Mesenteric fat pad (tissue), 1 donor: ENCODE measurements around the gene TGM5. TPM values are rescaled to one million over a fixed set of nuclear protein-coding genes. Genes with fewer than 3 reads are reported as not detected.
A peak's percentile ranks its signal among the peaks of the same experiment; 100 is the strongest.
"Not testable (repeated sequence)": the region's sequence is repeated elsewhere in the genome, so short reads cannot be mapped to it uniquely, and the experiment has no call there.

ENCODE experiments used
- DNase-seq: peaks from one replicate; pipeline ENCODE4 v3.0.0-alpha.2; 2020; ENCODE audit warnings: low spot score
- total RNA-seq: library from RNA; stranded (reverse); fragmentation: NEBNext Ultra II Directional; extraction: Animal tissue kit (Norgen Biotek cat#: 25700); gene quantifications from one replicate; pipeline ENCODE4 v1.2.1, GENCODE V29; 2021
- donor health status: DM: yes; HTN: yes; CAD: no.

The TGM5 gene
- total RNA-seq, 1 donor from 2014 or later = 0.45 TPM

- peak; percentile 67 for DNase-seq
Measured at GRCh38 chr15:43276563-43277200, 10.0 kb upstream of the TGM5 start.

GRCh38 chr15:43275740-43276562 is 9.2 kb upstream of the TGM5 start:
- DNase-seq = peak; percentile 81

GRCh38 chr15:43274136-43274535 is 7.4 kb upstream of the TGM5 start:
- DNase-seq = peak; percentile 85

GRCh38 chr15:43273243-43273642 is 6.5 kb upstream of the TGM5 start:
- peak; percentile 28 for DNase-seq

- not testable (repeated sequence) for DNase-seq
Measured at GRCh38 chr15:43271908-43272307, 5.2 kb upstream of the TGM5 start.

- DNase-seq = no peak
Measured at GRCh38 chr15:43270676-43271306, 4.1 kb upstream of the TGM5 start.

- DNase-seq = no peak
Measured at GRCh38 chr15:43270113-43270665, 3.5 kb upstream of the TGM5 start.

- no peak for DNase-seq
Measured at GRCh38 chr15:43268111-43269105, 1.7 kb upstream of the TGM5 start.

GRCh38 chr15:43267439-43267838 is 711 bp upstream of the TGM5 start:
- peak; percentile 28 for DNase-seq

- DNase-seq = no peak
Measured at GRCh38 chr15:43266386-43266785, 342 bp downstream of the TGM5 start.

- DNase-seq = peak; percentile 82
Measured at GRCh38 chr15:43260011-43260615, 6.6 kb downstream of the TGM5 start.

- DNase-seq = peak; percentile 49
Measured at GRCh38 chr15:43258781-43259180, 7.9 kb downstream of the TGM5 start.

GRCh38 chr15:43256341-43256740 is 10.4 kb downstream of the TGM5 start:
- DNase-seq = no peak

- peak; percentile 41 for DNase-seq
Measured at GRCh38 chr15:43255376-43255775, 11.4 kb downstream of the TGM5 start.

- DNase-seq = no peak
Measured at GRCh38 chr15:43253431-43254403, 13.0 kb downstream of the TGM5 start.

- no peak for DNase-seq
Measured at GRCh38 chr15:43251871-43252250, 14.9 kb downstream of the TGM5 start.

GRCh38 chr15:43251185-43251870 is 15.4 kb downstream of the TGM5 start:
- DNase-seq = no peak

GRCh38 chr15:43250785-43251184 is 15.9 kb downstream of the TGM5 start:
- no peak for DNase-seq
